HUES64 (cell line): ENCODE measurements around the gene LCN6.
"Not testable (repeated sequence)": the region's sequence is repeated elsewhere in the genome, so short reads cannot be mapped to it uniquely, and the experiment has no call there.

Experiments used
- H3K27ac ChIP-seq: 2 replicates; pipeline ENCODE4 v1.7.0; 2013; ENCODE audit warnings: low read depth, low read length, inconsistent platforms
- H3K27me3 ChIP-seq: 2 replicates; pipeline ENCODE4 v1.6.1; 2013; ENCODE audit warnings: mild to moderate bottlenecking, low read length; ENCODE audit not compliant: insufficient read depth
- H3K36me3 ChIP-seq: 2 replicates; pipeline ENCODE4 v1.6.1; 2013; ENCODE audit warnings: mild to moderate bottlenecking, low read length; ENCODE audit not compliant: insufficient read depth
- H3K4me1 ChIP-seq: 2 replicates; pipeline ENCODE4 v1.6.1; 2013; ENCODE audit warnings: mild to moderate bottlenecking, low read length, moderate library complexity; ENCODE audit not compliant: insufficient read depth
- H3K4me3 ChIP-seq: 2 replicates; pipeline ENCODE4 v1.5.1; 2013; ENCODE audit warnings: mild to moderate bottlenecking, low read length, moderate library complexity
- H3K9ac ChIP-seq: 2 replicates; pipeline ENCODE4 v1.6.1; 2013; ENCODE audit warnings: mild to moderate bottlenecking, low read depth, low read length
- H3K9me3 ChIP-seq: 2 replicates; pipeline ENCODE4 v1.6.1; 2013; ENCODE audit warnings: low read depth, low read length; ENCODE audit not compliant: insufficient read depth
- WGBS: fragments of 150-250, 120-280 bp; methylation state at CpG from one replicate; pipeline ENCODE4 v1.1.7; 2013; ENCODE audit warnings: missing lambda C conversion rate; 5-methylcytosine and 5-hydroxymethylcytosine counted together

Gene LCN6

DNA sequence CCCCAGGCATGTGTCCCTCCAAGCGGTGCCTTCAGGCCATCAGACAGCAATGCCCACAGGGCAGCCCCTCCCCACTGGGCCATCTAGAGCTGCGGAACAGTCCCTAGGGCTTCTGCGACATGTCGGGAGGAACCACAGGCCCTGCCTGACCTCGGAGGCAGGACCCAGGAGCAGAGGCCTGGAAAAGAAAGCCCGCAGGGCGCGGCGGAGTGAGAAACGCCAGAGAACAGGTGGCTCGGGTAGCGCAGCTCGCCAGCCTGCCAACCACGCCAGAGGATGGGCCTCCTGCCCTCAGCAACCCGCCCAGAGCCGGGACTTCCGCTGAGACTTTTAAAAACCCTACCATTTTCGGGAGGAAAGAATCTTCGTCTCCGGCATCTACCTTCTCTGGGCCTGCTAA lies 9.0 kb upstream of the LCN6 start:
- WGBS = 89% methylated on average over 20 of the region's 20 CpGs
- Histone ChIP-seq H3K36me3 (no peaks in the 10 kb centered on the region), H3K27me3 (no peaks in the 10 kb centered on the region)

DNA sequence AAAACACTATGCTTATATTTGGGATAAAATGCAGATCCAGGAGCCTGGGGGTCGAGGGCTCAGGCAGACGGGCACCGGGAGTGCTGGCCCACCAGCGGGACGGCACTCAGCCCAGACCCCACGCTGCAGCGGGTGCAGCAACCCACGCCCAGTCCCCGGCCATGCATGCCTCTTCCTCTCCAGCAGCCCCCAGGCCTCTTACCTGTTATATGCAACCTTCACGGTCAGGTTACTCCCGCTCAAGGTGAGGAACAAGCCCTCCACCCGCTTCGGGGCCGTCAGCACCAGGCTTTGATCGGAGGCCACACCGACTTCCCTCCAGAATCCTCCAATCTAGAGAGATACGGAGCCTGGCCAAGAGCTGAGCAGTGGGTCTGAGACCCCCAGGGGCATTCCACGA lies 8.5 kb upstream of the LCN6 start:
- Histone ChIP-seq H3K27me3 (no peaks in the 10 kb centered on the region), H3K27ac (no peak overlapping the region)
- 93% methylated on average over 18 of the region's 18 CpGs for whole genome bisulfite sequencing

More for the DNA sequence above, 9.0 kb upstream of the LCN6 start:
- no peak overlapping the region for H3K4me3 ChIP-seq
- 0 out of 2 replicates have a peak, but pooled peaks cover 2% of the 10 kb centered on the region for H3K4me1 ChIP-seq
- no peak overlapping the region for H3K9ac ChIP-seq
- H3K27ac ChIP-seq = no peak overlapping the region
- H3K9me3 ChIP-seq = no peaks in the 10 kb centered on the region

DNA sequence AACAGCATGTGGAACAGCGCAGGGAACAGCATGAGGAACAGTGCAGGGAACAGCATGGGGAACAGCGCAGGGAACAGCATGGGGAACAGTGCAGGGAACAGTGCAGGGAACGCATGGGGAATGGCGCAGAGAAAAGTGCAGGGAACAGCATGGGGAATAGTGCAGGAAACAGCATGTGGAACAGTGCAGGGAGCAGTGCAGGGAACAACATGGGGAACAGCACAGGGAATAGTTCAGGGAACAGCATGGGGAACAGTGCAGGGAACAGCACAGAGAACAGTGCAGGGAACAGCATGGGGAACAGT lies 7.8 kb upstream of the LCN6 start:
- WGBS = 95% methylated on average over 4 of the region's 4 CpGs
- no peaks in the 10 kb centered on the region for H3K27me3 ChIP-seq

More for the DNA sequence above, 8.5 kb upstream of the LCN6 start:
- Histone ChIP-seq H3K9me3 (no peaks in the 10 kb centered on the region), H3K4me1 (0 out of 2 replicates have a peak, but pooled peaks cover 2% of the 10 kb centered on the region), H3K36me3 (no peaks in the 10 kb centered on the region), H3K4me3 (no peak overlapping the region), H3K9ac (no peak overlapping the region)

DNA sequence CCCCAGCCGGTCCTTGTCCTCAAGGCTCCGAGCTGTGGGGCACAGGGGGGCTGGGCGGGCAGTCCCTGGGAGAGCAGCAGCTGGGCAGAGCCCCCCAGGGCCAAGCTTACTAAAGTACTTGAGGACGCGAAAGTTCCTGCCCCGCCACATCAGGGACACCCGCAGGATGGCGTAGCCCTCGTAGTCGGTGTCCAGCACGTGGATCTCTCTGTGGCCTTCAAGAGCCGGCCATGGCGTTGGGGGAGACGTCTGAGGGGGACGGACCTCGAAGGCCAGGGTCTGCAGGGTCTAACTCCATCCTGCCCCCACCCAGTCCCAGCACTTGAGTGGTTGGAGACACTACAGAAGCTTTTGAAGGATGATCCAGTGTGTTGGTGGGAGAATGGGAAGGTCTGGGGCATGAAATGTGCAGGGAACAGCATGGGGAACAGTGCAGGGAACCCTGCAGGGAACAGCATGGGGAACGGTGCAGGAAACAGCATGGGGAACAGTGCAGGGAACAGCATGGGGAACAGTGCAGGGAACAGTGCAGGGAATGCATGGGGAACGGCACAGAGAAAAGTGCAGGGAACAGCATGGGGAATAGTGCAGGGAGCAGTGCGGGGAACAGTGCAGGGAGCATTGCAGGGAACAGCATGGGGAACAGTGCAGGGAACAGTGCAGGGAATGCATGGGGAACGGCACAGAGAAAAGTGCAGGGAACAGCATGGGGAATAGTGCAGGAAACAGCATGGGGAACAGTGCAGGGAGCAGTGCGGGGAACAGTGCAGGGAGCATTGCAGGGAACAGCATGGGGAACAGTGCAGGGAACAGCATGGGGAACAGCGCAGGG lies 7.2 kb upstream of the LCN6 start:
- not testable (repeated sequence) for H3K27me3 ChIP-seq, H3K9ac ChIP-seq

More for the DNA sequence above, 7.8 kb upstream of the LCN6 start:
- H3K4me1 ChIP-seq = 0 out of 2 replicates have a peak, but pooled peaks cover 2% of the 10 kb centered on the region
- H3K36me3 ChIP-seq = no peaks in the 10 kb centered on the region
- H3K27ac ChIP-seq = no peak overlapping the region
- no peaks in the 10 kb centered on the region for H3K9me3 ChIP-seq
- no peak overlapping the region for H3K4me3 ChIP-seq
- no peak overlapping the region for H3K9ac ChIP-seq

DNA sequence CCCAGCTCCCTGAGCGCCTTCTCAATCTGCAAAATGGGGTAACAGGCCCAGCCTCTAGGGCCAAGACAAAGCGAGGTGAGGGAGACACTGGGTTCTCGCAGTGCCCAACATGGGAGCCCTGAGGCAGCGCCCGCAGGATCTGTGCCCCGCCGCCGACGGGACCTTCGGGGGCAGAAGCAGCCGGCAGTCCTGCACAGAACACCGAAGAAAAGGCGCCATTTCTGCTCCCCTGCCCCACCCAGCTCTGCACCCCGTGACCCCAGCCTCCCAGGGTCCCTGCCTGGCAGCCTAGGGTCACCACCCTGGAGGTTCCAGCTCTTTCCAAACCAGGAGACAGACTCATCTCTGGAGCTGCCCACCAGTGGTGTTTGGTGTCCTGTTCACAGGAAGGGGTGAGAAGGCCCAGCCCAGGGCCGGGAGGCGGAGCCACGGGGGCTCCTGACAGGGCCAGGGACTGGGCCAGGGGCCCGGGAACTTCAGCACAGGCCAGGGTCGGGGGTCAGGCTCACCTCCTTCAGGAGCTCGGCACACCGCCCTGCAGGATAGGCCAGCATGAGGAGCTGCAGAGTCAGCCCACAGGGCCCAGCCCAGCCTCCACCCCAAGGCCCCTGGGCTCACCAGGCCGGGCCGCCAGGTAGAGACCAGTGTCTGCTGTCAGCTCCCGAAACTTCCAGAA lies 6.4 kb upstream of the LCN6 start:
- Histone ChIP-seq H3K9ac (no peak overlapping the region), H3K27ac (no peak overlapping the region), H3K9me3 (no peaks in the 10 kb centered on the region), H3K4me1 (no peaks in the 10 kb centered on the region), H3K4me3 (no peak overlapping the region), H3K27me3 (no peaks in the 10 kb centered on the region), H3K36me3 (no peaks in the 10 kb centered on the region)
- WGBS = 84% methylated on average over 24 of the region's 24 CpGs

More for the DNA sequence above, 7.2 kb upstream of the LCN6 start:
- not testable (repeated sequence) for H3K36me3 ChIP-seq, H3K9me3 ChIP-seq, H3K4me1 ChIP-seq, H3K4me3 ChIP-seq, H3K27ac ChIP-seq
- 92% methylated on average over 22 of the region's 22 CpGs for WGBS

DNA sequence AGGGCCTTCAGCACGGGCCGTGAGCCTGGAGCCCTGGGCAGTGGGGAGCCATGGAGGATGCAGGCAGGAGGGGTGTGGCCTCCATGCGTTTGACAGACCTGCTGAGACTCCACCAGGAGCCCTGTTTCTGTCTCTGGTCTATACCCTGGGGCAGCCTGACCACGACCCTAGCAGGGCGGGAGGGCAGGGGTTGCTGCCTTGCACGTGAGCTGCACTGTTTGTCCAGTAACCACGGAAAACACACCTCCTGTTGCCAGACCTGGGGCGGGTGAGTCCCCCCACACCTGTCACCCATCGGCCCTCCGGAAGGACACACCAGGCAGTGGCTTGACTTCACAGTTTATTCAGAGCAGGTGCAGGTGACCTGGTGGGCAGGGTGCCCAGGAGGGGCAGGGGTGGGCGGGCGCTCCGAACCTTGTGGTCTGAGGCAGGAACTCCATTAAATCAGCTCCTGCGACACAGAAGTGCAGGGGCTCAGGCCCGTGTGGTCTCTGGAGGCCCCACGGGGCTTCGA lies 5.8 kb upstream of the LCN6 start:
- H3K9ac ChIP-seq = no peak overlapping the region
- no peaks in the 10 kb centered on the region for H3K36me3 ChIP-seq
- H3K4me3 ChIP-seq = no peak overlapping the region
- H3K27ac ChIP-seq = no peak overlapping the region
- H3K27me3 ChIP-seq = no peaks in the 10 kb centered on the region
- 92% methylated on average over 17 of the region's 17 CpGs for WGBS
- no peaks in the 10 kb centered on the region for H3K4me1 ChIP-seq
- H3K9me3 ChIP-seq = no peaks in the 10 kb centered on the region

DNA sequence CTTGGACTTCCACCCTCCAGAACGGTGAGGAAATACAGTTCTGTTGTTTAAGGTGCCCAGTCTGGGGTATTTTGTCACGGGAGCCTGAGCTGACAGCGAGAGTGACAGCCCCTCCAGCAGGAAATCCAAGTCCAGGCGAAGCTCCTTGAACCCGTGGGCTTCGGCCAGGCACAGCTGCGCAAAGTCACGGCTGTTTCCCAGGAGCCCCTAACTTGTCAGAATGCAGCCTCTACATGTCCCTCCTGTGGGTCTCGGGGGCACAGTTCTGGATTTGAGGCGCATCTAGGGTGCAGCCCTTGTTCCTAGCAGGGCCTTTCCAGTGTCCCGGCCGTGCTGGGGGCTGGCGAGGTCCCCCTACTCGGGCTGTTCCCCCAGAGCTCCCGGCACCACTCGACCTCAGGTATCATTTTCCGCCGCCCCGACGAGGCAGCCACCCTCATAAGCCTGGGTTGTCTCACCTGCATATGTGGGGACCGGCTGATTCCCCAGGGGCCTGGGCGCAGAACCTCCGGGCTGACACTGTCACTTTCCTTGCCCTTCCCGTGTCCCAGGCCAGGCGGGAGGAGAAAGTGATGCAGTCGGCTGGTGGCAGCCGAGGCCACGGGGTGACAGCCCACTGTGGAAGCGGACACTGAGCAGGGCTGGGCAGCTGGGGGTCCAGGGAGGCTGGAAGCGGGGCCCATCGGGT lies 5.2 kb upstream of the LCN6 start:
- Histone ChIP-seq H3K27ac (no peak overlapping the region), H3K9ac (no peak overlapping the region), H3K9me3 (no peaks in the 10 kb centered on the region), H3K36me3 (no peaks in the 10 kb centered on the region), H3K27me3 (no peaks in the 10 kb centered on the region), H3K4me3 (no peak overlapping the region), H3K4me1 (no peaks in the 10 kb centered on the region)
- WGBS = 86% methylated on average over 31 of the region's 31 CpGs

DNA sequence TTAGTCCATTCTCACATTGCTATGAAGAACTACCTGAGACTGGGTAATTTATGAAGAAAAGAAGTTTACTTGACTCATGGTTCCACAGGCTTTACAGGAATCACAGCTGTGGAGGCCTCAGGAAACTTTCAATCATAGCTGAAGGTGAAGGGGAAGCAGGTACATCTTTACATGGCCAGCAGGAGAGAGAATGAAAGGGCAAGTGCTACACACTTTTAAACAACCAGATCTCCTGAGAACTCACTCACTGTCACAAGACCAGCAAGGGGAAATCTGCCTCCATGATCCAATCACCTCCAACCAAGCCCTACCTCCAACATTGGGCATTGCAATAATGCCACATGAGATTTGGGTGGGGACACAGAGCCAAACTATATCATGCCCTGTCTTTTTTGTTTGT lies 3.5 kb upstream of the LCN6 start:
- H3K4me1 ChIP-seq = no peaks in the 10 kb centered on the region

DNA sequence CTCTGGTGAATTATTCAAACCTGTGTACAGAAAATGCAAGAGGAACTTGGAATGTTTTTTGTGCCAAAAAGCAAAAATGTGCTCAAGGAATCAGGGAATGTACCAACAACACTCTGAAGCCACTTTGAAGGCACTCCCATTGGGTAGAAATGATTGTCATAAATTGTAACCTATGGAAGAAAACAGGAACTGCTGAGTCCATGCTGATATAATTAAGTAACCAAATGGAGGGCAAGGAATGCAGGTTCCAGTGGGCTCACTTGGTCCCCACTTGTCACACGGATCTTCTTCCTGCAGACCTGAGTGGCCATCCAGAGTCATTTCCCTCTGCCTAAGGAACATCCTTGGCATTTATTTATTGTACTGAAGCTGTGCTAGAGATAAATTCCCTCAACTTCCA lies 2.9 kb upstream of the LCN6 start:
- no peak overlapping the region for H3K27ac ChIP-seq
- WGBS = 96% methylated on average over 1 of the region's 1 CpG
- H3K4me3 ChIP-seq = no peak overlapping the region
- H3K9ac ChIP-seq = no peak overlapping the region
- no peaks in the 10 kb centered on the region for H3K27me3 ChIP-seq
- no peaks in the 10 kb centered on the region for H3K36me3 ChIP-seq
- H3K4me1 ChIP-seq = no peaks in the 10 kb centered on the region
- no peaks in the 10 kb centered on the region for H3K9me3 ChIP-seq

More for the DNA sequence above, 3.5 kb upstream of the LCN6 start:
- Histone ChIP-seq H3K4me3 (no peak overlapping the region), H3K36me3 (no peaks in the 10 kb centered on the region), H3K9me3 (no peaks in the 10 kb centered on the region), H3K27me3 (no peaks in the 10 kb centered on the region), H3K27ac (no peak overlapping the region), H3K9ac (no peak overlapping the region)

DNA sequence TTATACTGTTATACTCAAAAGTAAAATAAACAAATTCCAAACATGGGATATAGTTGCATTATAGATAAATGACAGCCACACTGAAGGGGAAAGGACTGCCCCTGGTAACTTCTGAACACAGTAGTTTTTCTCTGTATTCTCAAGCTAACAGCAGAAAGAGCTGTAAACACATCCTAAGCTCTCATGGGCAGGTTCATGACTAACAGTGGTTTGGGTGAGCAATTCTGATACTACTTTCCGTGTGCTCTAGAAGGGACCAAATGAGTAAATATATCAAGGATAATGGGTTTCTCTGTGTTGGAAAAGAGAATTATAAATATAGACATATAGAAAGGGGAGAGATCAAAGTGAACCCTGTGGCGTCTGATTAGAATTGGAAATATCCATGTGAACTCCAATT lies 2.2 kb upstream of the LCN6 start:
- H3K27me3 ChIP-seq = no peaks in the 10 kb centered on the region
- no peak overlapping the region for H3K27ac ChIP-seq
- no peak overlapping the region for H3K4me3 ChIP-seq
- H3K4me1 ChIP-seq = no peaks in the 10 kb centered on the region
- 80% methylated on average over 2 of the region's 2 CpGs for WGBS
- H3K36me3 ChIP-seq = no peaks in the 10 kb centered on the region
- no peak overlapping the region for H3K9ac ChIP-seq
- H3K9me3 ChIP-seq = no peaks in the 10 kb centered on the region
